Measurements from ENCODE around the gene PATJ.

DNA sequence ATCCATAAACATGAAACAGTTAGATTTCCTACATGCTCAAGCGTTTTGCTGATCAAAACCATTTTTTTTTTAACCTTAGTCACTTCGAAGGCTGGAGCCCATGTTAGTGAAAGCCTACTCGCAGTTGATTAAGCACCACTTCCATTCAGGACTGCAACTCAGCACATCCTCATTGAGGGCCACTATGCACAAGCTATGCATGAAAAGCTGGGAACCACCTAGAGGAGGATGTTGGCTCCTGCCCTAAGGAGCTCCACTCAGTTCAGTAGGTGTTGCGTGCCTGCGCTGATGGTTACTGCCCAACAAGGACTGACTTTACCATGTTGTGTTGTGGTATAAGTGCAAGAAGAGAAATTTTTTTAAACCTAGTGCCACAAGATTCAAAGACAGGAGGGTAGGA, 271.0 kb downstream of the PATJ start:
- no peak for TF ChIP-seq EZH2 (IDR thresholded peaks at IDR 0.05; ENCODE audit: low read length)
- TF ChIP-seq, protein P1, sequence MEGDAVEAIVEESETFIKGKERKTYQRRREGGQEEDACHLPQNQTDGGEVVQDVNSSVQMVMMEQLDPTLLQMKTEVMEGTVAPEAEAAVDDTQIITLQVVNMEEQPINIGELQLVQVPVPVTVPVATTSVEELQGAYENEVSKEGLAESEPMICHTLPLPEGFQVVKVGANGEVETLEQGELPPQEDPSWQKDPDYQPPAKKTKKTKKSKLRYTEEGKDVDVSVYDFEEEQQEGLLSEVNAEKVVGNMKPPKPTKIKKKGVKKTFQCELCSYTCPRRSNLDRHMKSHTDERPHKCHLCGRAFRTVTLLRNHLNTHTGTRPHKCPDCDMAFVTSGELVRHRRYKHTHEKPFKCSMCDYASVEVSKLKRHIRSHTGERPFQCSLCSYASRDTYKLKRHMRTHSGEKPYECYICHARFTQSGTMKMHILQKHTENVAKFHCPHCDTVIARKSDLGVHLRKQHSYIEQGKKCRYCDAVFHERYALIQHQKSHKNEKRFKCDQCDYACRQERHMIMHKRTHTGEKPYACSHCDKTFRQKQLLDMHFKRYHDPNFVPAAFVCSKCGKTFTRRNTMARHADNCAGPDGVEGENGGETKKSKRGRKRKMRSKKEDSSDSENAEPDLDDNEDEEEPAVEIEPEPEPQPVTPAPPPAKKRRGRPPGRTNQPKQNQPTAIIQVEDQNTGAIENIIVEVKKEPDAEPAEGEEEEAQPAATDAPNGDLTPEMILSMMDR (optimal IDR thresholded peaks at IDR 0.05 in 1 of 3, IDR thresholded peaks at IDR 0.05 in 1 of 3, conservative IDR thresholded peaks at IDR 0.05 in 1 of 3; ENCODE audit: extremely low read depth in 1 of 3, insufficient read depth in 2 of 3, low read length in 3 of 3): no peak

All from keratinocyte (primary cell).